Left lung (tissue), 10 donors: Measurements from ENCODE around the gene BHLHA15. TPM values are rescaled to one million over a fixed set of nuclear protein-coding genes. Genes with fewer than 3 reads are reported as not detected.
A peak's percentile ranks its signal among the peaks of the same experiment; 100 is the strongest.

Source experiments
- ATAC-seq: fragments of 200-7000 bp; cut with Tn5 transposase; one replicate; pipeline ENCODE4 v1.9.1; 2020; ENCODE audit warnings: moderate library complexity
- DNase-seq, 4 donors: peaks; one replicate each; pipeline ENCODE4 v3.0.0-alpha.2; 2013 to 2020
- H3K27ac ChIP-seq, 2 donors: fragments of 200-600 bp; sonication (generic) in 1 of 2; one replicate each; pipeline versions ENCODE4 v1.5.0 to v1.8.0; 2020 to 2021
- H3K27me3 ChIP-seq, 2 donors: fragments of 200-600 bp; sonication (generic) in 1 of 2; one replicate each; pipeline versions ENCODE4 v1.5.0 to v1.8.0; 2020 to 2021
- H3K36me3 ChIP-seq, 2 donors: fragments of 200-600 bp; sonication (generic) in 1 of 2; one replicate each; pipeline versions ENCODE4 v1.5.0 to v1.8.0; 2020 to 2021
- H3K4me1 ChIP-seq, 2 donors: fragments of 200-600 bp; one replicate each; pipeline ENCODE4 v1.8.0; 2021
- H3K4me3 ChIP-seq, 2 donors: fragments of 200-600 bp; sonication (generic) in 1 of 2; one replicate each; pipeline versions ENCODE4 v1.5.0 to v1.8.0; 2020 to 2021; ENCODE audit warnings: mild to moderate bottlenecking in 1 of 2
- H3K9me3 ChIP-seq, 2 donors: fragments of 200-600 bp; sonication (generic) in 1 of 2; one replicate each; pipeline versions ENCODE4 v1.5.0 to v1.8.0; 2020 to 2021
- CTCF ChIP-seq, 2 donors: fragments of 200-600 bp; sonication (generic) in 1 of 2; IDR thresholded peaks; one replicate each; pipeline versions ENCODE4 v1.5.0 to v1.8.0; 2021; ENCODE audit warnings: antibody characterized with exemption in 2 of 2
- intact Hi-C, 2 donors: fragments of 100-400 bp; cut with DNase I; formaldehyde crosslinking; loops; one replicate each; pipeline versions ENCODE4 v1.11.2 to v1.14.2; 2022
- polyA plus RNA-seq, 6 donors: library from polyadenylated mRNA; unstranded; fragments of 120-200 nt; gene quantifications; one replicate each; pipeline ENCODE4 v1.2.1, GENCODE V29; 2013; ENCODE audit not compliant: insufficient read length in 6 of 6
- total RNA-seq, 2 donors: library from RNA; stranded (reverse); fragmentation: NEBNext Ultra II Directional; extraction: Animal tissue kit (Norgen Biotek cat#: 25700); gene quantifications; one replicate each; pipeline ENCODE4 v1.2.1, GENCODE V29; 2021
- donor health status: DM: no; HTN: yes; CAD: no.
- donor health status: DM: no; HTN: no; CAD: no.

BHLHA15 gene
- total and polyA plus RNA-seq, 8 donors: 0.44 to 2.4 (median 0.86) TPM; not detected in 1

GRCh38 chr7:98196706-98197605 lies 14.3 kb upstream of the BHLHA15 start:
- Histone ChIP-seq H3K27ac (no peak overlapping the region), H3K9me3 (no peaks in the 10 kb centered on the region), H3K36me3 (peaks cover 0 to 49% of the 10 kb centered on the region in 2 donors), H3K27me3 (no peaks in the 10 kb centered on the region), H3K4me3 (no peak overlapping the region), H3K4me1 (peaks cover 0 to under 1% of the 10 kb centered on the region in 2 donors)
- intact Hi-C loops: no loop called here
- TF ChIP-seq CTCF (IDR thresholded peaks at IDR 0.05): no peak
- ATAC-seq (peak; percentile 55), DNase-seq (no peak)

- Histone ChIP-seq H3K4me3 (no peak overlapping the region), H3K27me3 (no peaks in the 10 kb centered on the region), H3K4me1 (peaks cover 0 to 12% of the 10 kb centered on the region in 2 donors), H3K27ac (no peak overlapping the region), H3K9me3 (no peaks in the 10 kb centered on the region), H3K36me3 (peaks cover 0 to 39% of the 10 kb centered on the region in 2 donors)
- no peak for ATAC-seq
- intact Hi-C loops: no loop called here
- no peak for DNase-seq
- TF ChIP-seq CTCF (IDR thresholded peaks at IDR 0.05): no peak
Observed at GRCh38 chr7:98199131-98199530, 12.1 kb upstream of the BHLHA15 start.

GRCh38 chr7:98200364-98200763 lies 10.9 kb upstream of the BHLHA15 start:
- no peak overlapping the region for H3K4me3 ChIP-seq
- intact Hi-C loops: no loop called here

GRCh38 chr7:98202367-98203195 lies 8.7 kb upstream of the BHLHA15 start:
- Histone ChIP-seq H3K36me3 (peaks cover 0 to 46% of the 10 kb centered on the region in 2 donors), H3K9me3 (no peaks in the 10 kb centered on the region), H3K27me3 (no peaks in the 10 kb centered on the region), H3K27ac (no peak overlapping the region), H3K4me1 (peaks cover 0 to 12% of the 10 kb centered on the region in 2 donors), H3K4me3 (no peak overlapping the region)
- ATAC-seq (peak; percentile 21), DNase-seq (no peak)
- intact Hi-C loops: no loop called here
- TF ChIP-seq CTCF (IDR thresholded peaks at IDR 0.05): no peak

More at GRCh38 chr7:98200364-98200763, 10.9 kb upstream of the BHLHA15 start:
- Histone ChIP-seq H3K4me1 (peaks cover 0 to 12% of the 10 kb centered on the region in 2 donors), H3K9me3 (no peaks in the 10 kb centered on the region), H3K36me3 (peaks cover 0 to 39% of the 10 kb centered on the region in 2 donors), H3K27me3 (no peaks in the 10 kb centered on the region), H3K27ac (no peak overlapping the region)
- no peak for ATAC-seq
- no peak for TF ChIP-seq CTCF (IDR thresholded peaks at IDR 0.05)
- no peak for DNase-seq
